Measurements from ENCODE around the gene MYH1. TPM values are rescaled to one million over a fixed set of nuclear protein-coding genes. Genes with fewer than 3 reads are reported as not detected.

Gene MYH1
- not detected in 2 replicates for total RNA-seq (2021)
- long read RNA-seq = 0 reads

DNA sequence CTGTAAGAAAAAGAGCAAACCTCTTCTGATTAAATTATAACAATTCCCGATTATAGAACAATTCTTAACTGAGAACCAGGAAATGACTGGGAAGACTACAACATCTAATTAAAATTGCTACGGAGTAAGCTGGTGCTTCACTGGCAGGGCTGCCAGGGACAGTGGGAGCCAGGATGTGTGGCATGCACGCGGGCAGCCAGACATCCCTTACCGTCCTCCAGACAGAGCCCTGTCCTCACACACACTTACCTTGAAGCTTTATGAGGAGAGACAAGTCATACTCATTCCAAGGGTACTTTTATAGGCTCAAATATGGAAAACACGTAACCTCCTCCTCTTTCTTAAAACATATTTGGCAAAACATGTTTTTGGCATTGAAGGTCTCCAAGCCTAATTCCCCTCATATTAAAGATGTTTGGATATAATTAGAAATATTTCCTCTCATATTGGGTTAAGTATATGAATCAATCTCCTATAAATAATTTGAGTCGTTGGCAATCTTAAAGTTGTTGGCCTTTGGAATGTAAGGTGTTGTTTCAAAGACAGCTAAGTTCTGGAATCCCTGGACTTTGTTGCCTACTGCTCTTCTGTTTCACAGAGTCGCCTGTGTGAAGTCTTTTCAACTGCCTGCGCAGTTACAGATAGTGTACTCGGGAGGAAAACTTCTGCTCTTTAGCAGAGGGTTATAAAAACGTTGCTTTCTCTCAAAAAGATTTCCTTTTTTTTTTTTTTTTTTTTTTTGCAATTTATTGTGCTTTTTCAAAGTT is at the start of gene MYH1:
MYH1 (minus strand) TSS at position 272 of the 767 bp plus-strand sequence. CDS start 1,900 bp downstream, outside the sequence.
- Histone ChIP-seq H3K14ac (ENCODE audit: insufficient read depth, low read length) (no peak within 1 kb of the TSS), H2AK5ac (ENCODE audit: insufficient read length, low read length) (no peak within 1 kb of the TSS), H2BK5ac (ENCODE audit: insufficient read length, low read length) (no peak within 1 kb of the TSS), H3K9ac (ENCODE audit: extremely low read depth, insufficient read length, low read length) (no peak within 1 kb of the TSS), H3T11ph (ENCODE audit: low read length) (no peak within 1 kb of the TSS), H4K20me1 (ENCODE audit: control insufficient read depth, insufficient read depth, insufficient read length) (no peaks in the 10 kb centered on the region), H2AFZ (ENCODE audit: low read length) (no peak within 1 kb of the TSS), H2BK12ac (ENCODE audit: insufficient read length, low read depth, low read length) (no peak within 1 kb of the TSS), H3K4me1 (ENCODE audit: insufficient read depth, low read length) (no peaks in the 10 kb centered on the region), H3K4me2 (ENCODE audit: insufficient read depth, insufficient read length, low read length) (no peak within 1 kb of the TSS), H4K8ac (replicated peaks; ENCODE audit: insufficient read length, low read depth, low read length) (no peak within 1 kb of the TSS), H3K79me1 (ENCODE audit: insufficient read depth, low read depth, low read length, poor library complexity, severe bottlenecking) (no peaks in the 10 kb centered on the region), H3K23ac (ENCODE audit: insufficient read length, low read depth, low read length) (no peak within 1 kb of the TSS), H2BK20ac (ENCODE audit: low read depth, low read length, poor library complexity, severe bottlenecking) (no peak within 1 kb of the TSS), H3K27me3 (ENCODE audit: insufficient read depth, low read length) (no peaks in the 10 kb centered on the region), H3K79me2 (ENCODE audit: insufficient read depth, low read length) (no peaks in the 10 kb centered on the region), H4K91ac (ENCODE audit: insufficient read length, low read depth, low read length) (no peak within 1 kb of the TSS), H2BK120ac (ENCODE audit: low read depth, low read length, poor library complexity, severe bottlenecking) (no peak within 1 kb of the TSS), H4K5ac (ENCODE audit: insufficient read length, low read depth, low read length) (no peak within 1 kb of the TSS), H3K23me2 (ENCODE audit: insufficient read length, low read depth, low read length, poor library complexity, severe bottlenecking) (no peaks in the 10 kb centered on the region), H3K56ac (ENCODE audit: insufficient read length, low read depth, low read length) (no peak within 1 kb of the TSS), H3K18ac (ENCODE audit: insufficient read length, low read depth, low read length) (no peak within 1 kb of the TSS), H3K4ac (ENCODE audit: low read depth, low read length) (no peak within 1 kb of the TSS), H3K9me3 (ENCODE audit: control insufficient read depth, low read depth, low read length) (no peaks in the 10 kb centered on the region), H3K27ac (ENCODE audit: insufficient read length, low read depth, low read length) (no peak within 1 kb of the TSS), H2BK15ac (ENCODE audit: low read depth, low read length) (no peak within 1 kb of the TSS)
- Mint-ChIP-seq H3K4me3 (no peak within 1 kb of the TSS), H3K4me1 (peaks cover 4 to 5% of the 10 kb centered on the region in 2 experiments), H3K27ac (no peak within 1 kb of the TSS), H3K9me3 (peaks cover under 1 to 1% of the 10 kb centered on the region in 2 experiments; a peak in 3 of 5 replicates), H3K27me3 (ENCODE audit: low read depth) (no peaks in the 10 kb centered on the region), H3K36me3 (ENCODE audit: insufficient read depth in 1 of 3, low read depth in 3 of 3) (peaks cover 0 to under 1% (median 0%) of the 10 kb centered on the region in 3 experiments; a peak in 3 of 7 replicates)
- no peak for TF ChIP-seq CTCF (conservative IDR thresholded peaks at IDR 0.05)
- WGBS (ENCODE audit: extremely low coverage, insufficient read length, low lambda C conversion rate) = no CpG with 5 or more reads among the region's 11 CpGs
- no peak for DNase-seq
